ENCODE data around the gene SLIT2.
A peak's percentile ranks its signal among the peaks of the same experiment; 100 is the strongest.

Gene SLIT2

GRCh38 chr4:20265726-20266125 lies 14.0 kb downstream of the SLIT2 start:
- no peak for DNase-seq

GRCh38 chr4:20266215-20267082 lies 14.7 kb downstream of the SLIT2 start:
- peak; percentile 28 for DNase-seq

GRCh38 chr4:20268028-20268427 lies 16.3 kb downstream of the SLIT2 start:
- DNase-seq, result no peak

- DNase-seq, result no peak
These were observed 17.6 kb downstream of the SLIT2 start for GRCh38 chr4:20269320-20269719.

GRCh38 chr4:20271950-20272349 lies 20.2 kb downstream of the SLIT2 start:
- DNase-seq, result no peak

- no peak for DNase-seq
These were observed 20.7 kb downstream of the SLIT2 start for GRCh38 chr4:20272411-20272872.

GRCh38 chr4:20273793-20274192 lies 22.1 kb downstream of the SLIT2 start:
- no peak for DNase-seq

GRCh38 chr4:20276848-20277247 lies 25.1 kb downstream of the SLIT2 start:
- DNase-seq, result no peak

- DNase-seq, result no peak
These were observed 26.5 kb downstream of the SLIT2 start for GRCh38 chr4:20278195-20278594.

- DNase-seq, result no peak
These were observed 27.7 kb downstream of the SLIT2 start for GRCh38 chr4:20279381-20279780.

- no peak for DNase-seq
These were observed 29.7 kb downstream of the SLIT2 start for GRCh38 chr4:20281453-20281852.

GRCh38 chr4:20283039-20283438 lies 31.3 kb downstream of the SLIT2 start:
- no peak for DNase-seq

- DNase-seq, result no peak
These were observed 33.3 kb downstream of the SLIT2 start for GRCh38 chr4:20284990-20285389.

- no peak for DNase-seq
These were observed 35.5 kb downstream of the SLIT2 start for GRCh38 chr4:20287246-20287645.

GRCh38 chr4:20288047-20288650 lies 36.4 kb downstream of the SLIT2 start:
- no peak for DNase-seq

GRCh38 chr4:20288846-20289512 lies 37.3 kb downstream of the SLIT2 start:
- no peak for DNase-seq

- DNase-seq, result no peak
These were observed 38.1 kb downstream of the SLIT2 start for GRCh38 chr4:20289782-20290181.

GRCh38 chr4:20292739-20293138 lies 41.0 kb downstream of the SLIT2 start:
- DNase-seq, result no peak

- no peak for DNase-seq
These were observed 45.6 kb downstream of the SLIT2 start for GRCh38 chr4:20297261-20297660.

- no peak for DNase-seq
These were observed 46.1 kb downstream of the SLIT2 start for GRCh38 chr4:20297783-20298182.

- DNase-seq, result no peak
These were observed 46.8 kb downstream of the SLIT2 start for GRCh38 chr4:20298455-20298854.

GRCh38 chr4:20298986-20299385 lies 47.3 kb downstream of the SLIT2 start:
- DNase-seq, result no peak

GRCh38 chr4:20299515-20299914 lies 47.8 kb downstream of the SLIT2 start:
- no peak for DNase-seq

- DNase-seq, result no peak
These were observed 49.5 kb downstream of the SLIT2 start for GRCh38 chr4:20301161-20301560.
